Measurements from ENCODE around the gene BRD8.
A peak's percentile ranks its signal among the peaks of the same experiment; 100 is the strongest.

Gene BRD8

DNA sequence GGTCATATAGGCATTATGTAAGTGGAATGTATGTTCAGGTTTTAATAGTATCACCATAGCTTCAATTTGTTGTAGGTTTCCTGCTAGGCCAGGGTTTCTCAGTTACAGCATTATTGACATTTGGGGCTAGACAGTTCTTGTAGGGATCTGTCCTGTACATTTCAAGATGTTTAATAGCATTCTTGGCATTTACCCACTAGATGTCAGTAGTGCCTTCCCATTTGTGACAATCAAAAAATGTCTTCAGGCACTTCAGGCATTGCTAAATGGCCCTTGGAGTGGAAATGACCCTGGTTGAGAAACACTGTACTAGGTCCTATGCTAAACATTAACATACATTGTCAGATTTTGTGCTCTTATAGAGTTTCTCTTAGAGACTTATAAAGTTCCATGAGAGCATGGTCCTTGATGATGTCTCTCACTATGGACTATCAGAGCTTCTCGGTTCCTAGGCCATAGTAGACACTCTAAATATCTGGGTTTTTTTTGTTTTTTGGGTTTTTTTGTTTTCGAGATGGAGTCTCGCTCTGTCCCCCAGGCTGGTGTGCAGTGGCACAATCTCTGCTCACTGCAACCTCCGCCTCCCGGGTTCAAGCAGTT, 1.9 kb upstream of the BRD8 start:
- TF ChIP-seq, protein P1, sequence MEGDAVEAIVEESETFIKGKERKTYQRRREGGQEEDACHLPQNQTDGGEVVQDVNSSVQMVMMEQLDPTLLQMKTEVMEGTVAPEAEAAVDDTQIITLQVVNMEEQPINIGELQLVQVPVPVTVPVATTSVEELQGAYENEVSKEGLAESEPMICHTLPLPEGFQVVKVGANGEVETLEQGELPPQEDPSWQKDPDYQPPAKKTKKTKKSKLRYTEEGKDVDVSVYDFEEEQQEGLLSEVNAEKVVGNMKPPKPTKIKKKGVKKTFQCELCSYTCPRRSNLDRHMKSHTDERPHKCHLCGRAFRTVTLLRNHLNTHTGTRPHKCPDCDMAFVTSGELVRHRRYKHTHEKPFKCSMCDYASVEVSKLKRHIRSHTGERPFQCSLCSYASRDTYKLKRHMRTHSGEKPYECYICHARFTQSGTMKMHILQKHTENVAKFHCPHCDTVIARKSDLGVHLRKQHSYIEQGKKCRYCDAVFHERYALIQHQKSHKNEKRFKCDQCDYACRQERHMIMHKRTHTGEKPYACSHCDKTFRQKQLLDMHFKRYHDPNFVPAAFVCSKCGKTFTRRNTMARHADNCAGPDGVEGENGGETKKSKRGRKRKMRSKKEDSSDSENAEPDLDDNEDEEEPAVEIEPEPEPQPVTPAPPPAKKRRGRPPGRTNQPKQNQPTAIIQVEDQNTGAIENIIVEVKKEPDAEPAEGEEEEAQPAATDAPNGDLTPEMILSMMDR (IDR thresholded peaks at IDR 0.05; ENCODE audit: extremely low read depth, missing control alignments), result peak; percentile 38
- peak; percentile 58 for DNase-seq (ENCODE audit: low spot score)

DNA sequence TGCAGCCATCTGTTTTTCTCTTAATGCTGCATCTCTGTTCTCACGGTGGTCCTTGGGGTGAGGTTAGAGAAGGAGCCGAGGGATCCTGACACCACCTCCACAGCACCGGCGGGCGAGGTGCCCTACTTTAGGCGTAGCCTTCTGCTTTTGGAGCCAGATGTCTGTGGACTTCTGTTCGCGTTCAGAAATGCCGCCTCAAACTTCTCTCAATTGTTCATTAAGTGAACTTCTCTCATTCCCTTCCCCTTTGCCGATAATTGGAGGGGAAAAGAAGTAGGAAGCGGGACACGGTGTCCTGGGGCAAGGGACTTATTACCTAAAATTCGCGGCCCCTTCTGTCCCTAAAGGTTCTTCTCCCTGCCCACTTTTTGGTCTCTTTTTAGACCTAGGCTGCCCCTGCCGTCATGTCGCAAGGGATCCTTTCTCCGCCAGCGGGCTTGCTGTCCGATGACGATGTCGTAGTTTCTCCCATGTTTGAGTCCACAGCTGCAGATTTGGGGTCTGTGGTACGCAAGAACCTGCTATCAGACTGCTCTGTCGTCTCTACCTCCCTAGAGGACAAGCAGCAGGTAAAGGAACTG, 937 bp upstream of the BRD8 start:
- TF ChIP-seq, protein P1 (IDR thresholded peaks at IDR 0.05; ENCODE audit: extremely low read depth, missing control alignments), result no peak
- DNase-seq (ENCODE audit: low spot score), result no peak

DNA sequence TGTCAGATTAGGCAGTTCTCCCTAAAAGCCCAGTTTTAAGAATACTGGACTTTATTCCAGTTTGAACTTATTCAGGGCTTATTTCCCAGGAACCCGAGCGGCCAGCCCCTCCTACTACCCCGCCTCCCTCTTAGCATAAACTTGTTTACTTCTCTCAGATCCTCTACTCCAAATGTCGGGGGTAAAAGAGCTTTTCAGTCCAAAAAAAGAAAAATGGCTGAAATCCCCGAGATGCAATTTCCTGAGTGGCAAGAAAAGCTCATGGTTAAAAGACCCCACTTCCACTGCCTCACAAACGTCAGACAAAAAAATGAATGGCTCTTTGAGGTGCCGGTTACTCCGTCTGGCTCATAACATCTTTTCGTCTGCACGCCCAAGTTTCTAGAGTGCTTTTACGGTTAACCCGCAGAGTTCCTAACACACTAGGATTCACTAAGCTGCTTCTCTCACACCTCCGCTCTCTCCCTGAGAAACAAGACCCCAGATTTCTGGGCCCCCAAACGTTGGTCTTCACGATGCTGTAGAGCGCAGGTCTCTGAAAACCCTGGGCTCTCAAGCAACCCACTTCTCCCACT, 402 bp downstream of the BRD8 start:
- peak; percentile 51 for DNase-seq (ENCODE audit: low spot score)
- TF ChIP-seq, protein P1 (IDR thresholded peaks at IDR 0.05; ENCODE audit: extremely low read depth, missing control alignments), result no peak

DNA sequence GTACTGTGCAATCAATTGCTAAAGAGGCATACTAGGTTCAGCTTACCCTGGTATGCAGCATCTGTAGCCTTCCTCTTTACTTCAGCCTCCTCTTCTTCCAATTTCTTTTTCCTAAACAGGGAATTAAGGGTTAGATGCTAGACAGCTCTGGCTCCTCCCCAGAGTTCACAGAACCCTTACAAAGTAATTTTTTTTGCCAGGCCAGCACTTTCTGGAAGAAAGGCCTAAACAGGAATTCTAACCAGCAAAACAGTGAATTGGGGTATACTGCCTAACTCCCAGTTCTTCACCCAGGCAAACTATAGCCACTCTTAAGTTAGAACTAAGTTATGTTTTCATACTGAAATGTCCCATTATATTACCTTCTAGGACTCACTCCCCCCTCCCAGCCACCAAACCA, 8.1 kb downstream of the BRD8 start:
- TF ChIP-seq, protein P1 (IDR thresholded peaks at IDR 0.05; ENCODE audit: extremely low read depth, missing control alignments), result no peak

DNA sequence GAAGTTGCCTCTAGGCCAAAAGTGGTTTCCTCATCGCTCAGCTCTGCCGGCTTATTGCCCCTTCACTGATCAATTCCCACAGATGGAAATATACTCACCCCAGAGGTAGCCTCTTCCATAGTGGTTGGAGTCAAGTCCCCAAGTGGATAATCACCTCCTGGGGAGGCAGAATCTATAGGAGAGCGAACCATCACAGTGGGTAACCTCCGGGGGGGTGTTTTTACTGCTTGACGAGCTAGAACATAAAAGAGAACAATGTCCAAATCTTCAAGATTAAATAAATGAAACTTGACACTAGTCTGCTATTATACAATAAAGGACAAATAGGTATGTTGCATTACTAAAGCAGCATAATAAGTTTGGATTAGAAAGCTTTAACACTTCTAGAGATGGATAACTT, 9.3 kb downstream of the BRD8 start:
- TF ChIP-seq, protein P1 (IDR thresholded peaks at IDR 0.05; ENCODE audit: extremely low read depth, missing control alignments), result no peak
- DNase-seq (ENCODE audit: low spot score), result no peak

More for the DNA sequence above, 8.1 kb downstream of the BRD8 start:
- no peak for DNase-seq (ENCODE audit: low spot score)

DNA sequence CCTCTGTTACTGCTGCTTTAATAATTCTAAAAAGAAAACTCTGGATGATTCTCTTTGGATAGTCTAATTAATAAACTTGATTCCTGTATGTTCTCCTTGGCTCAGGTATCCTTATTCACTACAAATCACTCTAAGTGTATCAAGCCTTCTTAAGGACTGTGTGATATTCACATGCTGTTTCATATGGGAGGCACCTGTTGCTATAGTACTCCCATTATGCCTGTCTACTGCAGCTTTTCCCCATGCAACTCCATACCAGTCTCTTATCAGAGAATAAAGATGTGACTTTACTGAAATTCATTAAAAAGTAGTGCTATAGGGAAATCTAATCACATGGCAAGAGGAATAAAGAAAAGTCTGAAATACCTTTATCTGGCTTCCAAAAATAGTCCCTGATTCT, 14.7 kb downstream of the BRD8 start:
- no peak for DNase-seq (ENCODE audit: low spot score)
- TF ChIP-seq, protein P1 (IDR thresholded peaks at IDR 0.05; ENCODE audit: extremely low read depth, missing control alignments), result no peak

DNA sequence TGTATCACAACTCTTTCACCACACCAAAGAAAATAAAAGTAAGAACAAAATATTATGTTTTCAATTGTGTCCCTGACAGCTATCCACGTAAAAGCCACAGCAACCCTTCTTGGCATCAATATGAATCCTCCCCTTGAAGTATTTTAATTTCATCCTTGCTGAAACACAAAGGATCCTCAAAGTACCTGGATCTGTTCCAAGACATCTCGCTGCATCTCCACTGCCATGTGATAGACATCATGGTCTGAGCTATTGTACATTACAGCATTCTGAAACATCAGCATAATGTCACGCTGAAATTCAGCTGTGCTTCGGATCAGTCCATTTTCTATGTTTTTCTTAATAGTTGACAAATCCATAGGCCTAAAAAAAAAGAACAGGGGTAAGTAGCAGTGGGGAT, 17.7 kb downstream of the BRD8 start:
- TF ChIP-seq, protein P1 (IDR thresholded peaks at IDR 0.05; ENCODE audit: extremely low read depth, missing control alignments), result no peak
- DNase-seq (ENCODE audit: low spot score), result no peak

All from GM20000 (cell line).